Keratinocyte (primary cell): ENCODE measurements around the gene PNMA6E. TPM values are rescaled to one million over a fixed set of nuclear protein-coding genes. Genes with fewer than 3 reads are reported as not detected.

Source experiments
- DNase-seq: peaks from one replicate; pipeline ENCODE4 v3.0.0-alpha.2; 2011; ENCODE audit warnings: low read depth, missing footprints, low spot score
- FAIRE-seq: peaks from 2 replicates; lab custom pipeline; 2011; peaks lifted over from hg19 to GRCh38; lab: Jason Lieb, UNC
- H2AFZ ChIP-seq: 2 replicates; pipeline ENCODE4 v1.6.0; 2012; ENCODE audit warnings: low read length, control low read depth, inconsistent platforms; ENCODE audit not compliant: control insufficient read depth
- H3K27ac ChIP-seq: 2 replicates; pipeline ENCODE4 v1.5.1; 2011; ENCODE audit warnings: low read length; ENCODE audit not compliant: control insufficient read depth, insufficient read depth
- H3K27me3 ChIP-seq: 3 replicates; pipeline ENCODE4 v1.6.0; 2011; ENCODE audit warnings: low read length; ENCODE audit not compliant: control insufficient read depth, insufficient read depth; ENCODE audit errors: extremely low read depth
- H3K36me3 ChIP-seq, 2 experiments: 2 replicates in 1 of 2; 3 replicates in 1 of 2; pipeline ENCODE4 v1.5.1; 2011; ENCODE audit warnings: low read length in 2 of 2, mild to moderate bottlenecking in 1 of 2; ENCODE audit not compliant: control insufficient read depth in 2 of 2, insufficient read depth in 2 of 2; ENCODE audit errors: extremely low read depth in 1 of 2
- H3K4me1 ChIP-seq: 3 replicates; pipeline ENCODE4 v1.5.1; 2011; ENCODE audit warnings: low read length; ENCODE audit not compliant: control insufficient read depth, insufficient read depth; ENCODE audit errors: extremely low read depth
- H3K4me2 ChIP-seq: 3 replicates; pipeline ENCODE4 v1.6.0; 2011; ENCODE audit warnings: low read depth, low read length; ENCODE audit not compliant: control insufficient read depth, insufficient read depth; ENCODE audit errors: extremely low read depth
- H3K4me3 ChIP-seq, 3 experiments: fragments of 200-600 bp in 1 of 3; sonication (generic) in 1 of 3; 2 replicates in 2 of 3; 3 replicates in 1 of 3; pipeline ENCODE4 v1.5.1; 2011 to 2016; ENCODE audit warnings: low read length in 3 of 3, mild to moderate bottlenecking in 3 of 3, control low read depth in 2 of 3, inconsistent platforms in 1 of 3, low read depth in 1 of 3, mixed read lengths in 1 of 3, mixed run types in 1 of 3, moderate library complexity in 1 of 3; ENCODE audit not compliant: control insufficient read depth in 2 of 3, insufficient read depth in 2 of 3; ENCODE audit errors: extremely low read depth in 1 of 3
- H3K79me2 ChIP-seq: 2 replicates; pipeline ENCODE4 v1.6.0; 2012; ENCODE audit warnings: low read length; ENCODE audit not compliant: control insufficient read depth, insufficient read depth
- H3K9ac ChIP-seq: 3 replicates; pipeline ENCODE4 v1.6.0; 2011; ENCODE audit warnings: low read length; ENCODE audit not compliant: control insufficient read depth, insufficient read depth; ENCODE audit errors: extremely low read depth
- H3K9me1 ChIP-seq: 3 replicates; pipeline ENCODE4 v1.6.0; 2011; ENCODE audit warnings: low read length; ENCODE audit not compliant: control insufficient read depth, insufficient read depth; ENCODE audit errors: extremely low read depth
- H3K9me3 ChIP-seq: 2 replicates; pipeline ENCODE4 v1.5.1; 2012; ENCODE audit warnings: low read depth, low read length; ENCODE audit not compliant: control insufficient read depth
- H4K20me1 ChIP-seq: 3 replicates; pipeline ENCODE4 v1.6.0; 2011; ENCODE audit warnings: low read length; ENCODE audit not compliant: control insufficient read depth, insufficient read depth; ENCODE audit errors: extremely low read depth
- EZH2 ChIP-seq: IDR thresholded peaks from one replicate; pipeline ENCODE4 v1.6.1; 2012; ENCODE audit warnings: inconsistent platforms, mild to moderate bottlenecking, low read length, moderate library complexity
- dilution Hi-C: fragments of 300-500 bp; cut with MboI; formaldehyde crosslinking; loops from one replicate; pipeline ENCODE4 v1.7.0; 2020; ENCODE audit warnings: low sequenced_read_pairs; ENCODE audit not compliant: extremely low pct_ligation_motif_present
- polyA plus RNA-seq, 5 experiments: library from polyadenylated mRNA; depleted of rRNA in 3 of 5; stranded (reverse) in 3 of 5; stranded (forward) in 1 of 5; unstranded in 1 of 5; fragments of >200 nt; gene quantifications; 1 replicate in 1 of 5; 2 replicates in 3 of 5; 3 replicates in 1 of 5; pipeline versions ENCODE4 v1.2.1 to v1.2.3, GENCODE V29; 2011 to 2012; ENCODE audit warnings: missing spikeins in 2 of 5, low read depth in 1 of 5, low replicate concordance in 1 of 5
- TF ChIP-seq, protein P1 (sequence below), 3 experiments: IDR thresholded peaks in 1 of 3; conservative IDR thresholded peaks in 1 of 3; optimal IDR thresholded peaks in 1 of 3; 2 replicates in 2 of 3; 3 replicates in 1 of 3; pipeline versions ENCODE3 to v1.5.1; 2011; ENCODE audit warnings: low read length in 3 of 3, mild to moderate bottlenecking in 3 of 3, moderate library complexity in 2 of 3, control low read depth in 1 of 3, inconsistent platforms in 1 of 3; ENCODE audit not compliant: insufficient read depth in 2 of 3; ENCODE audit errors: extremely low read depth in 1 of 3

Gene PNMA6E
- polyA plus RNA-seq, 1 donor (not counting 4 experiments of a cell fraction or from before 2014, with no cell fraction given): not detected

DNA sequence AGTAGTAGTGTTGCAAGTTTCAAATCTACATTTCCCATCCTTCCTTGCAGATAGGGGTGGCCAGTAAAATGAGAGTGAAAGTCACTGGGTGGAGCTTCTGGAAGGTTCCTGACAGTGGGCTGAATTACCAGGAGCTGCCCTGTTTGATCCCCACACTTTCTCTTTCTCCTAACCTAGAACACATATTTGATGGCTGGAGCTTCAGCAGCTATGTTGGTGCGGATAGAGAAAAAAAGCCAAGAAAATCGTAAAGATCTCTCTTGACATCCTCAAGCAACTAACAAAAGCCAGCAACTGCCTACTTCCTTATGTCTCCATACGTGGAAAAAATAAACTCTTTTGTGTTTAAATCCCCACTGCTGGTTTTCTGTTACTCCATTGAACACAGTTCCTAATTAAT lies 35.0 kb downstream of the PNMA6E start:
- Histone ChIP-seq H3K27ac (no peak overlapping the region), H3K36me3 (no peaks in the 10 kb centered on the region), H3K4me3 (no peak overlapping the region), H4K20me1 (no peaks in the 10 kb centered on the region), H3K9me1 (no peaks in the 10 kb centered on the region), H3K4me2 (no peak overlapping the region), H3K79me2 (no peaks in the 10 kb centered on the region), H3K27me3 (no peaks in the 10 kb centered on the region), H2AFZ (no peak overlapping the region), H3K4me1 (no peaks in the 10 kb centered on the region), H3K9ac (no peak overlapping the region), H3K9me3 (no peaks in the 10 kb centered on the region)
- DNase-seq (no peak), FAIRE-seq (no peak)
- dilution Hi-C loops: no loop called here
- TF ChIP-seq EZH2: no peak
- TF ChIP-seq, protein P1, sequence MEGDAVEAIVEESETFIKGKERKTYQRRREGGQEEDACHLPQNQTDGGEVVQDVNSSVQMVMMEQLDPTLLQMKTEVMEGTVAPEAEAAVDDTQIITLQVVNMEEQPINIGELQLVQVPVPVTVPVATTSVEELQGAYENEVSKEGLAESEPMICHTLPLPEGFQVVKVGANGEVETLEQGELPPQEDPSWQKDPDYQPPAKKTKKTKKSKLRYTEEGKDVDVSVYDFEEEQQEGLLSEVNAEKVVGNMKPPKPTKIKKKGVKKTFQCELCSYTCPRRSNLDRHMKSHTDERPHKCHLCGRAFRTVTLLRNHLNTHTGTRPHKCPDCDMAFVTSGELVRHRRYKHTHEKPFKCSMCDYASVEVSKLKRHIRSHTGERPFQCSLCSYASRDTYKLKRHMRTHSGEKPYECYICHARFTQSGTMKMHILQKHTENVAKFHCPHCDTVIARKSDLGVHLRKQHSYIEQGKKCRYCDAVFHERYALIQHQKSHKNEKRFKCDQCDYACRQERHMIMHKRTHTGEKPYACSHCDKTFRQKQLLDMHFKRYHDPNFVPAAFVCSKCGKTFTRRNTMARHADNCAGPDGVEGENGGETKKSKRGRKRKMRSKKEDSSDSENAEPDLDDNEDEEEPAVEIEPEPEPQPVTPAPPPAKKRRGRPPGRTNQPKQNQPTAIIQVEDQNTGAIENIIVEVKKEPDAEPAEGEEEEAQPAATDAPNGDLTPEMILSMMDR (optimal IDR thresholded peaks at IDR 0.05 in 1 of 3, IDR thresholded peaks at IDR 0.05 in 1 of 3, conservative IDR thresholded peaks at IDR 0.05 in 1 of 3; ENCODE audit: extremely low read depth in 1 of 3, insufficient read depth in 2 of 3, low read length in 3 of 3): no peak

DNA sequence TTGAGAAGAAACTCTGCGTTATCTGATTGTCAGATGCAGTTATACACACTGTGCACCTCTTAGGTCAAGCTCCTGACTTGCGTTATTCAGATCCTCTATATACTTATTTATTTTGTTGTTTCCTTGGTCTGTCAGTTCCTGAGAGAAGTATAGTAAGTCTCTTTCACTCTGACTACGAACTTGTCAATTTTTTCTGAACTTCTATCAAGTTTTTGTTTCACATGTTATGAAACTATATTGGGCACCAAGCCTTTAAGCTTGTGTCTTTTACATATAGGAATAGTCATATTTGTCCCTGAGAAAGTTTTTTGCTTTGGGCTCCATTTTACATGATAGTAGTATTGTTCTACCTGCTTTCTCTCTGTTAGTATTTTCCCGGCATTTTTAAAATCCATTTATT lies 35.5 kb downstream of the PNMA6E start:
- FAIRE-seq: no peak

More for the DNA sequence above, 35.5 kb downstream of the PNMA6E start:
- no peak overlapping the region for H3K27ac ChIP-seq
- no peaks in the 10 kb centered on the region for H3K9me1 ChIP-seq
- H3K27me3 ChIP-seq: no peaks in the 10 kb centered on the region
- H3K4me1 ChIP-seq: no peaks in the 10 kb centered on the region
- no peak for DNase-seq
- H3K4me2 ChIP-seq: no peak overlapping the region
- H3K9me3 ChIP-seq: no peaks in the 10 kb centered on the region
- dilution Hi-C loops: no loop called here
- no peak overlapping the region for H3K4me3 ChIP-seq
- no peak overlapping the region for H3K9ac ChIP-seq
- H4K20me1 ChIP-seq: no peaks in the 10 kb centered on the region
- no peak overlapping the region for H2AFZ ChIP-seq
- no peaks in the 10 kb centered on the region for H3K36me3 ChIP-seq
- no peaks in the 10 kb centered on the region for H3K79me2 ChIP-seq
- TF ChIP-seq, protein P1 (optimal IDR thresholded peaks at IDR 0.05 in 1 of 3, IDR thresholded peaks at IDR 0.05 in 1 of 3, conservative IDR thresholded peaks at IDR 0.05 in 1 of 3; ENCODE audit: extremely low read depth in 1 of 3, insufficient read depth in 2 of 3, low read length in 3 of 3): no peak
- no peak for TF ChIP-seq EZH2
